Smooth muscle cell (in vitro differentiated cells): ENCODE results near the gene OR4E1. TPM values are rescaled to one million over a fixed set of nuclear protein-coding genes. Genes with fewer than 3 reads are reported as not detected.
"Not testable (repeated sequence)": the region's sequence is repeated elsewhere in the genome, so short reads cannot be mapped to it uniquely, and the experiment has no call there.

Experiments used
- DNase-seq: peaks from one replicate; lab custom pipeline; 2025; ENCODE audit not compliant: unreplicated experiment; lab: John Stamatoyannopoulos, UW
- H2AFZ ChIP-seq: fragments of 200-600 bp; sonication (generic); 2 replicates; pipeline ENCODE4 v1.6.0; 2016; ENCODE audit warnings: antibody characterized with exemption, low read depth, mild to moderate bottlenecking
- H3F3A ChIP-seq: fragments of 200-600 bp; sonication (generic); 2 replicates; pipeline ENCODE4 v1.6.0; 2017; ENCODE audit warnings: antibody characterized with exemption, low read depth
- H3K27ac ChIP-seq: fragments of 200-600 bp; sonication (generic); 2 replicates; pipeline ENCODE4 v1.5.1; 2016; ENCODE audit warnings: low read depth, mild to moderate bottlenecking
- H3K27me3 ChIP-seq: fragments of 200-600 bp; sonication (generic); 2 replicates; pipeline ENCODE4 v1.6.1; 2016; ENCODE audit warnings: low read depth, mild to moderate bottlenecking
- H3K36me3 ChIP-seq: fragments of 200-600 bp; sonication (generic); 2 replicates; pipeline ENCODE4 v1.5.1; 2016; ENCODE audit warnings: low read depth
- H3K4me1 ChIP-seq: fragments of 200-600 bp; sonication (generic); 2 replicates; pipeline ENCODE4 v1.5.1; 2016; ENCODE audit warnings: low read depth
- H3K4me2 ChIP-seq: fragments of 200-600 bp; sonication (generic); 2 replicates; pipeline ENCODE4 v1.6.0; 2016; ENCODE audit warnings: mild to moderate bottlenecking
- H3K4me3 ChIP-seq: fragments of 200-600 bp; sonication (generic); 2 replicates; pipeline ENCODE4 v1.5.1; 2016; ENCODE audit warnings: mild to moderate bottlenecking
- H3K79me2 ChIP-seq: fragments of 200-600 bp; sonication (generic); 2 replicates; pipeline ENCODE4 v1.6.0; 2016; ENCODE audit warnings: low read depth, mild to moderate bottlenecking
- H3K9ac ChIP-seq: fragments of 200-600 bp; sonication (generic); 2 replicates; pipeline ENCODE4 v1.6.0; 2016; ENCODE audit warnings: low read depth
- H3K9me3 ChIP-seq: fragments of 200-600 bp; sonication (generic); replicated peaks from 2 replicates; pipeline ENCODE4 v1.5.1; 2016; ENCODE audit warnings: low read depth
- H4K20me1 ChIP-seq: fragments of 200-600 bp; sonication (generic); 2 replicates; pipeline ENCODE4 v1.6.0; 2016; ENCODE audit warnings: low read depth
- WGBS: methylation state at CpG from one replicate; pipeline ENCODE4 v1.1.7; 2016; ENCODE audit warnings: low lambda C conversion rate; 5-methylcytosine and 5-hydroxymethylcytosine counted together
- polyA plus RNA-seq: library from polyadenylated mRNA; unstranded; fragments of >200 nt; fragmentation: Nextera tagmentation; extraction: Ambion mirVana; gene quantifications from 2 replicates; pipeline ENCODE4 v1.2.1, GENCODE V29; 2016
- total RNA-seq: library from RNA; depleted of rRNA; stranded (reverse); fragments of >200 nt; gene quantifications from 2 replicates; pipeline ENCODE4 v1.2.3, GENCODE V29; 2014
- TF ChIP-seq, protein P1 (sequence below): fragments of 200-600 bp; sonication (generic); IDR thresholded peaks from 2 replicates; pipeline ENCODE4 v1.5.1; 2017; ENCODE audit warnings: borderline replicate concordance, mild to moderate bottlenecking, antibody characterized with exemption; ENCODE audit not compliant: insufficient read depth, poor library complexity, severe bottlenecking

OR4E1 gene
- total and polyA plus RNA-seq, 2 experiments from 2014 or later, result not detected

DNA sequence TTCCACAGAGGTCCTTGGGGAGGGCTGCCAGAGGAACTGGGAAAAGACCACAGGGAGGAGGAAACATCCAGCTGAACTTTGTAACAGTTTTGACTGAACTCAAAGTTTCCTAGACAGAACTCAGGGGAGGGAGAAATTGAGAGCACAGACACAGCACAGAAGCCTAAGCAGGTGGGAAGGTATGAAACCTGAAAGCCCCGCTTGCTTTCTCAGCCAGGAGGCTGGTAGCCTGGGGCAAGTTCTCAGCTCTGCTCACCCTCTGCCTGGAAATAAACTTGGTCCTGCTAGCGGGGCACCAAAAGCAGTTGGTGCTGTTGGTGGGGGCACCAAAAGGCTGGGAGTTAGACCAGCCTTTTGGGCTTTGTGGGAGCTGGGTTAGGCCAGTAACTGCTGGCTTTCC lies 25.9 kb upstream of the OR4E1 start:
- Histone ChIP-seq H2AFZ (no peak overlapping the region), H3K4me3 (no peak overlapping the region), H3K79me2 (no peaks in the 10 kb centered on the region), H3K36me3 (no peaks in the 10 kb centered on the region), H4K20me1 (no peaks in the 10 kb centered on the region), H3K27ac (no peak overlapping the region), H3K27me3 (no peaks in the 10 kb centered on the region), H3K4me2 (no peak overlapping the region), H3F3A (no peaks in the 10 kb centered on the region), H3K4me1 (peaks cover 11% of the 10 kb centered on the region), H3K9me3 (no peaks in the 10 kb centered on the region), H3K9ac (no peak overlapping the region)
- TF ChIP-seq, protein P1, sequence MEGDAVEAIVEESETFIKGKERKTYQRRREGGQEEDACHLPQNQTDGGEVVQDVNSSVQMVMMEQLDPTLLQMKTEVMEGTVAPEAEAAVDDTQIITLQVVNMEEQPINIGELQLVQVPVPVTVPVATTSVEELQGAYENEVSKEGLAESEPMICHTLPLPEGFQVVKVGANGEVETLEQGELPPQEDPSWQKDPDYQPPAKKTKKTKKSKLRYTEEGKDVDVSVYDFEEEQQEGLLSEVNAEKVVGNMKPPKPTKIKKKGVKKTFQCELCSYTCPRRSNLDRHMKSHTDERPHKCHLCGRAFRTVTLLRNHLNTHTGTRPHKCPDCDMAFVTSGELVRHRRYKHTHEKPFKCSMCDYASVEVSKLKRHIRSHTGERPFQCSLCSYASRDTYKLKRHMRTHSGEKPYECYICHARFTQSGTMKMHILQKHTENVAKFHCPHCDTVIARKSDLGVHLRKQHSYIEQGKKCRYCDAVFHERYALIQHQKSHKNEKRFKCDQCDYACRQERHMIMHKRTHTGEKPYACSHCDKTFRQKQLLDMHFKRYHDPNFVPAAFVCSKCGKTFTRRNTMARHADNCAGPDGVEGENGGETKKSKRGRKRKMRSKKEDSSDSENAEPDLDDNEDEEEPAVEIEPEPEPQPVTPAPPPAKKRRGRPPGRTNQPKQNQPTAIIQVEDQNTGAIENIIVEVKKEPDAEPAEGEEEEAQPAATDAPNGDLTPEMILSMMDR, result no peak
- WGBS, result 76% methylated on average over 2 of the region's 2 CpGs
- DNase-seq, result no peak

DNA sequence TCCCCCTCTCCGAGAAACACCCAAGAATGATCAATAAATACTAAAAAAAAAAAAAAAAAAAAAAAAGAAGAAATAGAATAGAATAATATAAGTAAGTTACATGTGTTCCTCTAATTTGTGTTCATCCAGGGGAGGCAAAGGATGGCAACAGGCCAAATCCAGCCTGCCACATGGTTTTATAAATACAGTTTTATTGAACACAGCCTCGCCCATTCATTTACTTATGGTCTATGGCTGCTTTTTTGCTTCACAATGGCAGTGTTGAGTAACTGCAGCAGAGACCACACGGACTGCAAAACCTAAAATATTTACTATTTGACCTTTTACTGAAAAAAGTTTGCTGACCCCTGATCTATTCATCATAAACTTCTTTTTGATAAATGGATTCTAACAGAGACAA lies 24.9 kb upstream of the OR4E1 start:
- 86% methylated on average over 2 of the region's 3 CpGs for WGBS
- H3K4me1 ChIP-seq, H3K27ac ChIP-seq, H3K4me3 ChIP-seq, H2AFZ ChIP-seq, H3K36me3 ChIP-seq, DNase-seq, H3K9ac ChIP-seq, H3K27me3 ChIP-seq, H3K79me2 ChIP-seq, H4K20me1 ChIP-seq, H3F3A ChIP-seq, H3K4me2 ChIP-seq, H3K9me3 ChIP-seq: not testable (repeated sequence)

DNA sequence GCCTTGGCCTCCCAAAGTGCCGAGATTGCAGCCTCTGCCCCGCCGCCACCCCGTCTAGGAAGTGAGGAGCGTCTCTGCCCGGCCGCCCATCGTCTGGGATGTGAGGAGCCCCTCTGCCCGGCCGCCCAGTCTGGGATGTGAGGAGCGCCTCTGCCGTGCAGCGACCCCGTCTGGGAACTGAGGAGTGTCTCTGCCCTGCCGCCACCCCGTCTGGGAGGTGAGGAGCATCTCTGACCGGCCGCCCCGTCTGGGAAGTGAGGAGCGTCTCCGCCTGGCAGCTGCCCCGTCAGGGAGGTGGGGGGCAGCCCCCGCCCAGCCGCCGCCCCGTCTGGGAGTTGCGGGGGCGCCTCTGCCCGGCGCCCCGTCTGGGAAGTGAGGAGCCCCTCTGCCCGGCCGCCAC lies 24.0 kb upstream of the OR4E1 start:
- not testable (repeated sequence) for H2AFZ ChIP-seq, H3K9ac ChIP-seq, H3K4me1 ChIP-seq, H3K4me3 ChIP-seq, H3K27me3 ChIP-seq, H4K20me1 ChIP-seq, H3K4me2 ChIP-seq, H3F3A ChIP-seq, H3K27ac ChIP-seq, H3K79me2 ChIP-seq, DNase-seq, H3K9me3 ChIP-seq, H3K36me3 ChIP-seq
- WGBS, result 91% methylated on average over 26 of the region's 33 CpGs

DNA sequence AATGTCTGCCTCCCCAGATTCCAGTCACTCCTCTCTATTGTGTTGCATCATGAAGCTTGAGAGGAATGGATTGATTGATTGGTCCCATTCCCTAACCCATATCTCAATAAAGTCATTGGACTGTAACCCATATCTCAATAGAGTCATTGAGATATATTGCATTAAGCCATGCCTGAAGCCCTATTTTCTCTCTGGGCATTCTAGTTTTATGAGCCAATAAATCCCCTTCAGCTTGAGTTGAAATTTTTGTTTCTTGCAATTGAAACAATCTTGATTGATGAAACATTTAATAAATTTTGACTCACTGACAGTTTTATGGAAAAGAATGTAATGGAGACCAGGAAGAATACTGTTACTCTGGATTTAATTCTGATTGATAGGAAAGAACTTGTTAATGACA lies 20.8 kb upstream of the OR4E1 start:
- Histone ChIP-seq H3K9ac (no peak overlapping the region), H3K27me3 (no peaks in the 10 kb centered on the region), H3F3A (no peaks in the 10 kb centered on the region), H4K20me1 (no peaks in the 10 kb centered on the region), H3K4me3 (no peak overlapping the region), H3K9me3 (no peaks in the 10 kb centered on the region), H3K79me2 (no peaks in the 10 kb centered on the region), H2AFZ (no peak overlapping the region), H3K4me2 (no peak overlapping the region), H3K4me1 (no peaks in the 10 kb centered on the region), H3K27ac (no peak overlapping the region), H3K36me3 (no peaks in the 10 kb centered on the region)
- no peak for DNase-seq
- TF ChIP-seq, protein P1, result no peak

DNA sequence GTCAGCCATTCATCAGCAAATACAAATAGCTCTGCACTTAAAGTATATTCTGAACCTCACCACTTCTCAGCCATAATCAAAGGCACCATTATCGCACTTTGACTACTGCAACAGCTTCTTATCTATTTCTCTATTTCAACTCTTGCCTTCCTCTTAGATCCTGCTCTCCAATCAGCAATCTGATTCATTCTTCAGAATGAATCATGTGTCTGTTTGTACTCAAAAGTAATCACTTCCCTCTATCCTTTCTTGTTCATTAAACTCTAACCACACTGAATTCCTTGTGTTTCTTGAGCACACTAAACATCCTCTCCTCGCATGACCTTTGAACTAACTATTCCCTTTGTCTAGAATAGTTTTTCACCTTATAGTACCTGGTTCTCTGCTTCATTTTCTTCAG lies 12.8 kb upstream of the OR4E1 start:
- H3K9ac ChIP-seq, result no peak overlapping the region
- TF ChIP-seq, protein P1, result no peak
- H4K20me1 ChIP-seq, result no peaks in the 10 kb centered on the region
- H3K79me2 ChIP-seq, result no peaks in the 10 kb centered on the region
- H3K9me3 ChIP-seq, result no peaks in the 10 kb centered on the region
- H3K27me3 ChIP-seq, result peaks cover 3% of the 10 kb centered on the region
- WGBS, result 79% methylated on average over 2 of the region's 2 CpGs
- H3K4me1 ChIP-seq, result no peaks in the 10 kb centered on the region
- no peak overlapping the region for H2AFZ ChIP-seq
- H3K4me3 ChIP-seq, result no peak overlapping the region
- H3K27ac ChIP-seq, result no peak overlapping the region
- H3F3A ChIP-seq, result no peaks in the 10 kb centered on the region
- DNase-seq, result no peak
- no peaks in the 10 kb centered on the region for H3K36me3 ChIP-seq
- no peak overlapping the region for H3K4me2 ChIP-seq
